SKM-1 treated with dmso at 0.1 percent for 144 hours (cell line): ENCODE data around the gene GRAMD4.

Experiments
- DNase-seq: peaks from one replicate; lab custom pipeline; 2025; ENCODE audit not compliant: unreplicated experiment; lab: John Stamatoyannopoulos, UW

GRAMD4 gene

DNA sequence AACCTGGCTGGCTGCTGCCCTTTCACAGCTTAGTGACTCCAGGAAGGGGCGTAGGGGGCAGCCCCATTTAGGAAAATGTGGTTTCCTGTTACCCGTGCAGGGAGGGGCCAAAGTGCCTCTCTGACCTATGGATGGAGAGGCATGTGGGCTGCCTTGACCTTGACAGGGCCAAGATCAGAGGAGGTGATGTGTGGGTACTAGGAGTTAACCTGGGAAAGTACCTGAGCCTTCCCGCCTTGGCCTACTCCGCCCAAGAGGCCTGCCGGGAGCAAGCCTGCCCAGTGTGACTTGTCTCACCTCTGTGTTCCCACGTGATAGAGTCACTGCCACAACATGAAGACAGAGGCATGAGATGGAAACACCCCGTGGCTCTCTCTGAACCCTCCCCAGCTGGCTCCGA, 33.4 kb downstream of the GRAMD4 start:
- no peak for DNase-seq

DNA sequence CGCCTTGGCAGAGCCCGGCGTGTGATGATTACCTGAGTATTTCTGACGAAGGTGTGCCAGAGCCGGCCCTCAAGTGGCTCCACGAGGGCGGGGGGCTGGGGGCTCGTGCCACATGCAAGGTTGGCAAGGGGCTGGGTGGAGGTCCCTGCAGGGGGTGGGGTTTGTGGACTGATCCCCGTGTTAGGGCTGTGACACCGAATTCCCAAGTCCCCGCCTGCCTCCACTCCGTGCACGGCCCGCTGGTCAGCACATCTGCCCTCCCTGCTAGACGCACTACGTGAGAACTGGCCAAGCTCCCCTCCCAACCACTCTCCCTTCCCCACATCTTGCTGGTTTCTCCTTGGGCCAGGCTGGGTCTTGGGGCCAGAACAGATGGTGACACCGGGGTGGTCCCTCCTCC, 34.2 kb downstream of the GRAMD4 start:
- DNase-seq: no peak

DNA sequence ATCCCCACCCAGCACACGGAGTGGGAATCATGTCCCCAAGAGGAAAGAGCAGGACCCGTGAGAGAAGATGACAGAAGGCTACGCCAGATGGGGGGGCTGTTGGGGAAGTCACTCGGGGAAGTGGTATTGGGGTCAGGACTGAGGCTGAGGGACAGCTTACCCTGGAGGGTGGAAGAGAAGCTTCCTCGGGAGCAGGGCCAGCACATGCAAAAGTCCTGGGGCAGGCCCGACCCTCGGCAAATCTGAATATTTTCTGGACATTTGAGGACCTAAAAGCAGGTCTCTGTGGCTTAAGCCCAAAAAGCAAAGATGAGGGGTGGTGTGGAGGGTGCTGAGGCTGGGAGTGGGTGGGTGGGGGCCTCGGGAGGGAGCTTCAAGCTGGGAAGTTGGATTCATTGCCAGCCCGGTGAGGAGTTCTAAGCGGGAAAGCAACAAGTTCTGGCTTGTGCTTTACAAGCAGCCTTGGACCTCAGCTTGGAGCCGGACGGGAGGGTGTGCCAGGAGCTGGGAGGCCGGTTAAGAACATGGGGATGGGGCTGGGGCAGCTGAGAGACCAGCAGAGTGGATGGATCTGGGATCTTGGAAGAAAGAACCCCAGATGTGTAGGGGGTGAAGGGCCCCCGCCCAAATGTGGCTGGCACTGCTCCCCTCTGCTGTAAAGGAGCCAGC, 34.9 kb downstream of the GRAMD4 start:
- no peak for DNase-seq

DNA sequence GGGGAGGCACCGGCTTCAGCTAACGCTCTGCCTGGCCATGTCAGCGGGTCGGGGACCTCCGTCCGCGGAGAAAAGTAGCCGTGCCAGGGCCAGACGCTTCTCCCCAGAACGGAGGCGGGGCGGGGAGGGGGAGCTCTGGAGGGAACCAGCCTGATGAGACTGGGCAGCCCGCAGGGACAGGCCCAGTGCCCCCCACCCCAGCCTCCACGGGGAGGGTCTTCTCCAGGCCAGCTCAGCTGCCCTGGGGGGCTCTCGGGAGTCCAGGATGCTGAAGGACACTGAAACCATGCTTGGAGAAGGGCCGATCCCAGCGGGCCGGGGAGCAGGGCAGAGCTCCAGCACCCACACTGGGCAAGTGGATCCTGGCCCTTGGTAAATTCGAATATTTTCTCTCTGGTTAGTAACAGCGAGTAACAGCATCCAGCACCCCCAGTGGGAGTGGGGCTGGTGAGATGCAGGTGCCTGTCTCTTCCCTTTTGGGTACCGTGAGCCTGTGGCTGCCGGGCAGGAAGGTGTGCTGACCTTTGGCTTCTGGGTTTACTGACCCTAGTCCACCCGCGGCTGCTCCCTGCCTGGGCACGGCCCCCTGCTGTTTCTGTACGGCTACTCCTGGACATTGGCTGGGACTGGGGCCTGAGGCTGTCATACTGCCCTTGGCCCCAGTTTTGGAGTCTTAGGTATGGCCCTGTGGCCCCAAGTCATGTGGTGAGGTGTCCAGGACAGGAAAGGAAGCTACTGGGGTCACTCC, 35.8 kb downstream of the GRAMD4 start:
- no peak for DNase-seq

DNA sequence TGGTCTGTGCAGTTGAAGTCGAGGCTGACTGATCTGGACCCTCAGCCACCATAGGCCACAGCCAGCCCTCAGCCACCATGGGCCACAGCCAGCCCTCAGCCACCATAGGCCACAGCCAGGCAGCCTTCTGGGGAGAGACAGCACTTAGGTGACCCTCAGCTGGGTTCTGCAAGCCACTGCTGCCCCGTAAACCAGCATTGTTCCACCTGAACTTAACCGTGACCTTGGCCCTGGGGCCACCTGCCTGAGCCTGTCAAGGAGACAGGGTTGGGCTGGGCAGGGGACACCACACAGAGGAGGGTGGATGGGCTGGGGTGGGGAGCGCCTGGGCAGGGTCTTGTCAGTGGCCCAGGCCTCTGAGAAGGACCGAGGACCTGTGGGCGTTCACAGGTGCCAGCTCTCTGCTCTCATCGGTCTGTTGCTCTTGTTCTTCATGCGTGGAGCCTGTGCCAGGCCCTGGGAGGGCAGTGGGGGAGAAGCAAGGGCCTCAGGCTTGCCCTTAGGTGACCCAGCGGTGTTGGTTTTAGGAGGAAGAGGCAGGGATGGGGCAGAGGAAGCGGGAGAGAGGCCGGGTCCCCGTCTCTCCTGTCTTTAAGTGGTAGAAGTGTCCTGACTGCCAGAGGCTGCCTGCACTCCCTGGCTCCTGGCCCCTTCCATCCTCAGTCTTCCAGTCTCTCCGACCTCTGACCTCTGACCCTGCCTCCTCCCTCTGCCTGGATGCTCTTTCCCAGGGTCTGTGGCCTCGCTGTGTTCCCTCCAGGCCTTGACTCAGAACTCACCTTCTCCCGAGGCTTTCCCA, 36.9 kb downstream of the GRAMD4 start:
- no peak for DNase-seq

DNA sequence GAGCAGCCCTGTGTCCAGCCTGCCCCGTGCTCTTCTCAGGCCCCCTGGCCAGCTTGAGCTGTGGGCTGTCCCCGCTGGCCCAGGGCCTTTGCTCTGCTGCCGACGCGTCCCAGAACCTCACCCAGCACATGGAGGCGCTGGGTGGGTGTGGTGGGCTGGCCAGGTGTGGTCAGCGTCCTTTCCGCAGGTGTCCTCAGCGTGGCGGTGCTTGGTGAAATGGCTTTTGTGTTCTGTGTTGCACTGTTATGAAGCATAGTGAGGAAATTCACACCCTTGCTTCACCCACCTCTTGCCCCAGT, 37.4 kb downstream of the GRAMD4 start:
- DNase-seq: no peak

DNA sequence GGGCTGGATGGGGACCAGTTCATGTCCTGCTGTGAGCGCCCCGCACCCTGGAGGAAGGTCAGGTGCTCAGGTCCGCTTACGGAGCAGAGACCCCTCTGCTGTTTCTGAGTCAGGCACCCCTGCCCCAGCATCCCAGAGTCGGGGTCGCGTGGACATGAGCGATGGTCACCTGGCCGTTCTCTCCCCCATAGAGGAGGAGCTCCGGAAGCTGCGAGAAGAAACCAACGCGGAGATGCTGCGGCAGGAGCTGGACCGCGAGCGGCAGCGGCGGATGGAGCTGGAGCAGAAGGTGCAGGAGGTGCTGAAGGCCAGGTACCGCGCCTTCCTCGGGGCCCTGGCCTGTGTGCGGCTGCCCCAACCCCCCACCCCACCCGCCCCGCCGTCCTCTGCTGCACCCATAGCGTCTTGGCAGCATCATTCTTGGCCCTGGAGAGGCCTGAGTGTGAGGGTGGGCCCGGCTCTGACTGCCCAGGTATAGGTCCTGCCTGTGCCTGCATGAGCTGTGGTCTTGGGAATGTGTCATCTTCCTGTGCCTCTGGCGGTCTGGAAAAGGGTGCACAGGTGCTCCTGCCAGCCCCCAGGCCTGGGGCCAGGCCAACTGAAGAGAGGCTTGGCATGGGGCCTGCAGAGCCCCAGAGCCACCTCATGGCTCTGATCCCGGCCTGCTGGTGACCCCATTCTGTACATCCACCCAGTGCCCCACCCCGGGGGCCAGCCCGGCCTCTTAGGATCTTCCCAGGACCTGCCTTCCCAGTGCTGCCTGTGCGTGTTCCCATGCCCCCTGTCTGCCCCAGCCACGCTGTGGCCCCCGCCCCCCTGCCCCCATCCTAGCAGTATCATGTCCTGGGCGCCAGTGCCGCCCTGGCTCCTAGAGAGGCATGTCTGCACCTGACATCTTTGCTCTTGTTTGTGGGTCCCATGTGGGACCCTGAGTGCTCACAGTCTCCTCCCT, 38.1 kb downstream of the GRAMD4 start:
- DNase-seq: no peak

DNA sequence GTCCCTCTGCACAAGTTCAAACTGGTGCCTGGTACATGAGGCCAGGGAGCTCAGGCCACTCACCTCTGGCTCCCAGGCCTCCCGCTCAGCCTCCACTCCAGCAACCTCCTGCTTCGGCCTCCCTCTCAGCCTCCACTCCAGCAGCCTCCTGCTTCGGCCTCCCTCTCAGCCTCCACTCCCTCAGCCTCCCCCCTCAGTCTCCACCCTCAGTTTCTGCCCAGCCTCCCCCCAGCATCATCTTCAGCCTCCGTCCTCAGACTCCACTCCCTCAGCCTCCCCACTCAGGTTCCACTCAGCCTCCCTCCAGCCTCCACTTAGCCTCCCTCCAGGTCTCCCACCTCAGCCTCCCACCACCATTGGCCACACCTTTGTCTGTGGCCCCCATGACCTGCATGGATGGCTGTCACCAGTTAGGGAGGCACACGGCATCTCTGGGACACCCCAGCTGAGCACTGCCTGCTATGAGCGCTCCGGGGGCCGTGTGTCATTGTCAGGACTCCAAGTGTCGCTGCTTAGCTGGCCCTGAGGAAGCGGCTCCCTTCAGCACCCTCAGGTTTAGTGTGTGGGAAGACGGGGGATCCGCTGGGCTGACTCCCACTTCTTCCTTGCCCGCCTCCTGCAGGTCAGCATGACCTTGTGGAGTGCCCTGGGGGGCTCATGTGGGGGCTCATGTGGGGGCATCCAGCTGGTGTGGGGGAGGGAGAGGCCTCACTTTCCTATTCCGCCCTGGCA, 39.0 kb downstream of the GRAMD4 start:
- DNase-seq: no peak

DNA sequence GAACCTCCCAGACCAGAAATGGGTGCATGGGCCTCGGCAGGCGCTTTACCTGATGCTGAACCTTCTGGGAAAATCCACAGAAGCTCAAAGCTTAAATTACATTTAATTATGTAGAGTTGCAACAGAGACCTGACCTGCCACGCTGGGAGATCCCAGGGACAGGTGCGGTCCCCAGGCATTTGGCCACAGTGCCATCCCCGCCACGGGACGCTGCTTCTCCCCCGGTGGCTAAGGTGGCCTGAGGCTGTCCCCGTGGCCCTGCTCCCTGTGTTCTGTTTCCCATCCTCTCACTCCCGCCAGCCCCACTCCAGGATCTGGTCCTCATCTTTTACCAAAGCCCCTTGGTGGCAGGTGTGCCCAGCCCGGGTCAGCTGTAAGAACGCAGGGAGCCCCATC, 39.6 kb downstream of the GRAMD4 start:
- DNase-seq: no peak

DNA sequence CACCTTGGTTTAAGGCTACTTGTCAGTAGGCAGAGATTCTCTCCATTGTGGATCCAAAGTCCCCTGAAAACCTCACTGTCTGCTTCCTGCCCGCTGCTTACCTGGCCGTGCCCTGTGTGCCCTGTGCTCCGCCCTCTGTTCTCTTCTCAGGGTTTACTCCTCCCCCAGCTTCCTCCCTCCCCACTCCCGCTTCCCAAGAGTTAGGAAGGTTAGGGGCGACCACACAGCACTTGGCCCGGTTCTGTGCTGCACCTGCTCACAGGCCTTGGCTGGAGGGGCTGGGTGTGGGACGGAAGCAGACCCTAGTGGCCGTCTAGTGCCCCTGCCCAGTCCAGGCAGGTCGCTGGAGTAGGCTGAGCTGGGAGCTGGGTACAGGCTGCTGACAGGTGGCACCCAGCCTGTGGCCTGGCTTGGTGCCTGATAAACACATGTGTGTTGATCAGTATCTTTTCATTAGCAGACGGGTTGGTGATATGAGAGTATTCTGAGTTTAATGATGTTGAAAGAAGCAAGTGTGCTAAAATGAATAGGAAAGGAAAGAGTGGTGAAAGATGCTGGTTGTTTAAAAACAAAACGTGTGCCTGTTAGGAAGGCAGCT, 40.5 kb downstream of the GRAMD4 start:
- no peak for DNase-seq

DNA sequence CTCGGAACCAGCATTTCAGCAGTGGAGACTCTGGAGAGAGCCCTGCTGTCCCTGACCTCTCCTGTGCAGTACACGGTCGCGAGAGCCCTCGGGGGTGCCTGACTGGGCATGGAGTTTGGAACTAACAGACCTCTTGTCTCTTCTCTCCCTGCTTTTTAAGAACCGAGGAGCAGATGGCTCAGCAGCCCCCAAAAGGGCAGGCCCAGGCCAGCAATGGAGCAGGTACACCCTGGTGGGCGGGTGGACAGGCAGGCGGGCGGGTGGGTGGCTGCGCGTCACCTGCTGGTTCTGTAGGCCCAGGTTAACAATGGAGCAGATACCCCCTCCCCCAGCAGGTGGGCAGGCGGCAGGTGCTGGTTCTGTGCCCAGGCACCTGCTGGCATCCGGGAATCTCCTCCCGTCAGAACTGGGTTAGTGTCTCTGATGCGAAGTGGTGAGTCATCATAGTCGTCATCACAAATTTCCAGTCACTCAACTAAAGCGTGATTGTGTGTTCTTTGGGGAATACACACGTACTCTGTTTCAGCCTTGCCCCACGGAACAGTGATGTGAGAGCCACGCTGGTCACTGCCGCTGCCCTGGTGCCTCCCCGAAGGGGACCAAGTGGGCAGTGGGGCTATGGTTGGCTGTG, 41.1 kb downstream of the GRAMD4 start:
- DNase-seq: no peak

DNA sequence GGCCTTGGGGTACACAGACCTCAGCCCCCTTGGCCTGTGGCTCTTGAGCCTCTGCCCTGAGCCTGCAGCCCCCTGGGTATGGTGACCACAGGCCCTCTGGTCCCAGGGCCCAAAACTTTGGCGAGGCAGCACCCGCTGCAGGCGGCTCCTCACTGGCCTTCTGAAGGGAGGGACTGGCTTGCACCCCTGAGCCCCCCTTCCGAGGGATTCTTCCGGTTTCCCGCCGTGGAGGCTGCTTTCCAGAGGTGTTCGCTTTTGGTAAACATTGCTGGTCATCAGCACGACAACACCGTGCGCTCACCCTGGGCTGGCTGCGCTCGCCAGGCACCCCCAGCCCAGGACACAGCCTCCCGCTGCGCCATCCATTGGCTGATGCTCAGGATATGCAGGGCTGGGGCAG, 42.0 kb downstream of the GRAMD4 start:
- DNase-seq: no peak

DNA sequence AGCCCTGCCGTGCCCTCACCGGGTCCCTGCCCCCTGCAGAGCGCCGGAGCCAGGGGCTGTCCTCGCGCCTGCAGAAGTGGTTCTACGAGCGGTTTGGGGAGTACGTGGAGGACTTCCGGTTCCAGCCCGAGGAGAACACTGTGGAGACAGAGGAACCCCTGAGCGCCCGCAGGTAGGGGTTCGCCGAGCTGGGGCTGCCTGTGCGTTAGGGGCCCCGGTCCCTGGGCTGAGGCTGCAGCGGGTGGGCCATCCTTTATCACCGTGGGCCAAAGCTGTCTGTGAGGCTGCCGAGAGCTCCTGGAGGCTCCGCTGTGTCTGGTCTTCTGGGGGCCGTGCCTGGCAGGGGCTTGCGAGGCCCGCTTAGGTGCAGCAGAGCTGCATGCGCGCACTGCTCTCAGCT, 42.8 kb downstream of the GRAMD4 start:
- DNase-seq: no peak

DNA sequence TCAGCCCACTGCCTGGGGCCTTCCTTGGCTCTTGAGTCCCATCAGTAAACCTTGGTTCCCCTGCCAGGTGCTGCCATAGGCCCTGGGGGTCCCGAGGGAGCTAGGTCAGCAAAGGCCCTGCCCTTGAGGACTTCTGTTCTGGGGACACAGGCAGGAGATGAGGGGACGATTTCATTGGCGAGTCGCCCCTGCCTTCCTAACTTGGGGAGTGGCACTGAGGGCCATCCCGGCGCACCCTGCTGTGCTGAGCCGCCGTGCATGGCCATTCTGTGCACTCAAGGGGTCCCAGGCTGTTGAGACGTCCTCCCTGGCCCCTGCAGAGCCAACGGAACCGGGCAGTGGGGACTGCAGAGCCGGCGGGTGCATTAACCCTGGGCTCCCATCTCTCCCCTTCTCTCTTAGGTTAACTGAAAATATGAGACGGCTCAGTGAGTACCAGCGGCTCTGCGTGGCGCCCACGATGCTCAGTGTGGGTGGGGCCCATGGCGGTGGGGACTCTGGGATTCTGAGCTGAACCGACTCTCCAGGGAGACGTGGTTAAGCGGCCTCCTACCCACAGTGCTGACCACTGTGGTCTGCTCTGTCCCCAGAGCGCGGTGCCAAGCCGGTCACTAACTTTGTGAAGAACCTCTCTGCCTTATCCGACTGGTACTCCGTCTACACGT, 43.4 kb downstream of the GRAMD4 start:
- DNase-seq: no peak

DNA sequence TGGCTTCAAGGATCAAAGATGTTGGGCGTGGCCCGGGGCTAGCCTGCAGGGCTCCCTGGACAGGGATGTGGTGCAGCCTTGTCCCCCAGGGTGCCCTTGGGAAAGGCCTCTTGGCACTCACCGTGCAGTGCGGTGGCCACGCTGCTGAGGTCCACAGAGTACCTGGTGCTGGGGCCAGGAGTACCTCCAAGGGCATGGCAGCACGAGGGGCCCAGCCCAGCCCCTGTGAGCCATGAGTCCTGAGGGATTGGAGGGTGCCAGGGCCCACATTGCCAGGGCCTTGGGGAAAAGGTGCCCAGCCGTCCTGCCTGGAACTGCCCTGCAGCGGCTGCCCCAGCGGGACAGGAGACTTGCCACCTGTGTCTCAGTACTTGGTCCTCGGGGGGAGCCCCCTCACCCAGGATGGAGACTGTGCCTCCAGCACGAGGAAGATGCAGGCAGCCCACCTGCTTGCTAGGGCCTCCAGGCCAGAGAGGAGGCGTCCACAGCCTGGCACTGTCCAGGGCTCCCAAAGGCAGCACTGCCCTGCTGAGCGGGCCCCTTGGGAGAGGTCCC, 44.2 kb downstream of the GRAMD4 start:
- no peak for DNase-seq

DNA sequence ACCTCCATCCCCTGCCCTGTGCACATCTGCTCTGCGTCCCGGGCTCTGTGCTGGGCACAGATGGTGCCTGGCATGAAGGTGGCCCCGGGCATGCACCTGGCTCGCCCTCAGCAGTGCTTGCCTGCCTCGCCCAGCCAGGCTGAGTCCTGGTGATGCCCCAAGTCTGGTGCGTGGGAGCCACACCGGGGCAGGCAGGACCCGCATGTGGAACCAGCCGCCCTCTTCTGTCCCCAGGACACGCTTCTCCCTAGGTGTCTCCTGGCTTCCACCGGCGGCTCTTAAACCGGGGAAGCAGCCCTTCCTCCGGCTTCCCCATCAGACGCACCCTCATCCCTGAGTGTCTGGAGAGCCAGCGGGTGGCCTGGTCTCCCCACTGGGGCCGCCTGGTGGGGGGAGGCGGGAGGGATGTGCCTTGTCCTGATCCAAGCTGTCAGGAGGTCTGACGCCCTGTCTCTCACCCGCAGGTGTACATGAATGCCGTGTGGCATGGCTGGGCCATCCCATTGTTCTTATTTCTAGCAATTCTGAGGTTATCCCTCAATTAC, 45.0 kb downstream of the GRAMD4 start:
- DNase-seq: no peak

DNA sequence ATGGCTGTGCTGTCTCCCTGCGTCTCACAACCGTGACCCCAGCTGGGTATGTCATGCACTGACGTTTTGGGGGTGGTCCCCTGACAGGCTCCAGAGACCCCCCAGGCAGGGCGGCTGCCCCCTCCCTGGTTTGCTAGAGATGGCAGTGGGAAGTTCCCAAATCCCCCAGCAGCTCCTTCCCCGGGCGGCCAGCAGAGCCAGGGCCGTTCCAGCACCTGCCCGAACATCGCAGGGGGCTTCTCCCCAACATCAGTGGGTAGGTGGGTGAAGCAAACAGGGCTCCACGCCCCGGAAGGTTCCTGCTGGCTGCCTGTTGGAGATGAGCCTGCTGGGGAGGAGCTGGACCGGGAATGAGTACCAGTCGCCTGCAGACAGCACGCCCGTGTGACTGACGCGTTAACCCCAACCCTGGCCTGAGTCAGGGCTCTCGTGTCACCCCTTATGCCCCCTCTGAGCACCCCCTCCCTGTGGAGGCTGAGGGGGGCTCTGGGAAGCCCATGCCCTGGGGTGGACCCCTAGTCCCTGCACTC, 45.6 kb downstream of the GRAMD4 start:
- DNase-seq: no peak

DNA sequence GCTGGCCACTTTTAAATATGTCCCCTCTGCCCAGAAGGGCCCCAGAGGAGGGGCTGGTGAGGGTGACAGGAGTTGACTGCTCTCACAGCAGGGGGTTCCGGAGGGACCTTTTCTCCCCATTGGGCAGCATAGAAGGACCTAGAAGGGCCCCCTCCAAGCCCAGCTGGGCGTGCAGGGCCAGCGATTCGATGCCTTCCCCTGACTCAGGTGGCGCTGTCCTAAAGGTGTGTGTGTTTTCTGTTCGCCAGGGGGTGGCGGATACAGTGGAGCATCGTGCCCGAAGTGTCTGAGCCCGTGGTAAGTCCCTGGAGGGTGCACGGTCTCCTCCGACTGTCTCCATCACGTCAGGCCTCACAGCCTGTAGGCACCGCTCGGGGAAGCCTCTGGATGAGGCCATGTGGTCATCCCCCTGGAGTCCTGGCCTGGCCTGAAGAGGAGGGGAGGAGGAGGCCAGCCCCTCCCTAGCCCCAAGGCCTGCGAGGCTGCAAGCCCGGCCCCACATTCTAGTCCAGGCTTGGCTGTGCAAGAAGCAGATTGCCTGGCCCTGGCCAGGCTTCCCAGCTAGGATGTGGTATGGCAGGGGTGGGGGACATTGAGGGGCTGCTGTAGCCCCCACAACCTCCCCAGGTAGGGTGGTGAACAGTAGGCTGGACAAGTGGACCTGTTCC, 46.5 kb downstream of the GRAMD4 start:
- no peak for DNase-seq
